Right atrium auricular region (tissue), 2 donors: ENCODE measurements around the gene ABCA9. TPM values are rescaled to one million over a fixed set of nuclear protein-coding genes. Genes with fewer than 3 reads are reported as not detected.
"Not testable (repeated sequence)": the region's sequence is repeated elsewhere in the genome, so short reads cannot be mapped to it uniquely, and the experiment has no call there.

Experiments
- DNase-seq: peaks from one replicate; pipeline ENCODE4 v3.0.0-alpha.2; 2019; ENCODE audit warnings: low spot score
- H3K27ac ChIP-seq, 2 donors: fragments of 200-600 bp; sonication (generic); 1 replicate in 1 of 2; 2 replicates in 1 of 2; pipeline ENCODE4 v1.5.1; 2016 to 2019
- H3K27me3 ChIP-seq, 2 donors: fragments of 200-600 bp; sonication (generic); one replicate each; pipeline versions ENCODE4 v1.5.1 to v1.6.0; 2017 to 2019
- H3K36me3 ChIP-seq: fragments of 200-600 bp; sonication (generic); one replicate; pipeline ENCODE4 v1.5.1; 2016
- H3K4me1 ChIP-seq, 2 donors: fragments of 200-600 bp; sonication (generic); one replicate each; pipeline versions ENCODE4 v1.5.1 to v1.6.0; 2017 to 2019
- H3K4me3 ChIP-seq, 2 donors: fragments of 200-600 bp; sonication (generic); 1 replicate in 1 of 2; 2 replicates in 1 of 2; pipeline ENCODE4 v1.5.1; 2017 to 2019; ENCODE audit warnings: mild to moderate bottlenecking in 1 of 2, moderate library complexity in 1 of 2
- H3K9me3 ChIP-seq, 2 donors: fragments of 200-600 bp; sonication (generic); one replicate each; pipeline ENCODE4 v1.5.1; 2019
- total RNA-seq, 2 donors: library from RNA; depleted of rRNA; stranded (reverse); fragments of >200 nt; gene quantifications; one replicate each; pipeline ENCODE4 v1.1.0, GENCODE V29; 2016
- TF ChIP-seq, protein P1 (sequence below), 2 donors: fragments of 200-600 bp; sonication (generic); IDR thresholded peaks; one replicate each; pipeline ENCODE4 v1.5.1; 2019; ENCODE audit warnings: antibody characterized with exemption in 2 of 2

ABCA9 gene
- total RNA-seq, 2 donors from 2014 or later: 11.3 to 11.8 TPM

GRCh38 chr17:68944435-68945035 lies 116.2 kb downstream of the ABCA9 start:
- H3K27ac ChIP-seq: no peak overlapping the region
- no peaks in the 10 kb centered on the region for H3K9me3 ChIP-seq
- H3K36me3 ChIP-seq: no peaks in the 10 kb centered on the region
- H3K27me3 ChIP-seq: no peaks in the 10 kb centered on the region
- TF ChIP-seq, protein P1, sequence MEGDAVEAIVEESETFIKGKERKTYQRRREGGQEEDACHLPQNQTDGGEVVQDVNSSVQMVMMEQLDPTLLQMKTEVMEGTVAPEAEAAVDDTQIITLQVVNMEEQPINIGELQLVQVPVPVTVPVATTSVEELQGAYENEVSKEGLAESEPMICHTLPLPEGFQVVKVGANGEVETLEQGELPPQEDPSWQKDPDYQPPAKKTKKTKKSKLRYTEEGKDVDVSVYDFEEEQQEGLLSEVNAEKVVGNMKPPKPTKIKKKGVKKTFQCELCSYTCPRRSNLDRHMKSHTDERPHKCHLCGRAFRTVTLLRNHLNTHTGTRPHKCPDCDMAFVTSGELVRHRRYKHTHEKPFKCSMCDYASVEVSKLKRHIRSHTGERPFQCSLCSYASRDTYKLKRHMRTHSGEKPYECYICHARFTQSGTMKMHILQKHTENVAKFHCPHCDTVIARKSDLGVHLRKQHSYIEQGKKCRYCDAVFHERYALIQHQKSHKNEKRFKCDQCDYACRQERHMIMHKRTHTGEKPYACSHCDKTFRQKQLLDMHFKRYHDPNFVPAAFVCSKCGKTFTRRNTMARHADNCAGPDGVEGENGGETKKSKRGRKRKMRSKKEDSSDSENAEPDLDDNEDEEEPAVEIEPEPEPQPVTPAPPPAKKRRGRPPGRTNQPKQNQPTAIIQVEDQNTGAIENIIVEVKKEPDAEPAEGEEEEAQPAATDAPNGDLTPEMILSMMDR (IDR thresholded peaks at IDR 0.05): no peak
- H3K4me3 ChIP-seq: no peak overlapping the region
- peaks cover 0 to 6% of the 10 kb centered on the region in 2 donors for H3K4me1 ChIP-seq
- DNase-seq: no peak

- not testable (repeated sequence) for H3K4me1 ChIP-seq, H3K36me3 ChIP-seq, H3K27me3 ChIP-seq, H3K9me3 ChIP-seq, H3K27ac ChIP-seq, H3K4me3 ChIP-seq, DNase-seq
These were observed 116.9 kb downstream of the ABCA9 start for GRCh38 chr17:68943812-68944182.

- peaks cover 2% of the 10 kb centered on the region for H3K36me3 ChIP-seq
- no peak for DNase-seq
These were observed 117.5 kb downstream of the ABCA9 start for GRCh38 chr17:68943123-68943811.

GRCh38 chr17:68942389-68942788 lies 118.3 kb downstream of the ABCA9 start:
- Histone ChIP-seq H3K27me3 (no peaks in the 10 kb centered on the region), H3K4me1 (peaks cover 0 to 6% of the 10 kb centered on the region in 2 donors), H3K9me3 (no peaks in the 10 kb centered on the region), H3K27ac (no peak overlapping the region), H3K4me3 (no peak overlapping the region), H3K36me3 (peaks cover 6% of the 10 kb centered on the region)
- TF ChIP-seq, protein P1 (IDR thresholded peaks at IDR 0.05): no peak
- DNase-seq: no peak

More at GRCh38 chr17:68943123-68943811, 117.5 kb downstream of the ABCA9 start:
- H3K27ac ChIP-seq: no peak overlapping the region
- TF ChIP-seq, protein P1 (IDR thresholded peaks at IDR 0.05): no peak
- H3K4me1 ChIP-seq: peaks cover 0 to 6% of the 10 kb centered on the region in 2 donors
- no peaks in the 10 kb centered on the region for H3K9me3 ChIP-seq
- H3K4me3 ChIP-seq: no peak overlapping the region
- H3K27me3 ChIP-seq: no peaks in the 10 kb centered on the region

GRCh38 chr17:68941761-68942160 lies 119.0 kb downstream of the ABCA9 start:
- Histone ChIP-seq H3K4me3 (no peak overlapping the region), H3K4me1 (peaks cover 0 to 6% of the 10 kb centered on the region in 2 donors), H3K36me3 (peaks cover 6% of the 10 kb centered on the region), H3K9me3 (no peaks in the 10 kb centered on the region), H3K27ac (no peak overlapping the region), H3K27me3 (no peaks in the 10 kb centered on the region)
- DNase-seq: no peak
- TF ChIP-seq, protein P1 (IDR thresholded peaks at IDR 0.05): no peak

GRCh38 chr17:68939195-68939594 lies 121.5 kb downstream of the ABCA9 start:
- Histone ChIP-seq H3K27me3 (no peaks in the 10 kb centered on the region), H3K9me3 (no peaks in the 10 kb centered on the region), H3K27ac (no peak overlapping the region), H3K4me1 (peaks cover 0 to 6% of the 10 kb centered on the region in 2 donors), H3K4me3 (no peak overlapping the region), H3K36me3 (peaks cover 10% of the 10 kb centered on the region)
- no peak for DNase-seq
- TF ChIP-seq, protein P1 (IDR thresholded peaks at IDR 0.05): no peak
